GM12891 (cell line): ENCODE data around the gene VPS35L.

ENCODE experiments used
- DNase-seq: peaks from one replicate; pipeline ENCODE4 v3.0.0; 2011; ENCODE audit warnings: low spot score; ENCODE audit not compliant: insufficient read length
- FAIRE-seq: peaks from 2 replicates; lab custom pipeline; 2011; peaks lifted over from hg19 to GRCh38; lab: Jason Lieb, UNC
- PAX5 ChIP-seq: IDR thresholded peaks from 2 replicates; pipeline ENCODE4 v1.6.1; 2011; ENCODE audit warnings: low read length, moderate library complexity, mild to moderate bottlenecking; ENCODE audit not compliant: insufficient read depth, severe bottlenecking
- POLR2A ChIP-seq: IDR thresholded peaks from 2 replicates; pipeline ENCODE4 v1.6.1; 2011; ENCODE audit warnings: low read depth, low read length, control low read depth
- POLR2AphosphoS5 ChIP-seq: IDR thresholded peaks from 2 replicates; pipeline ENCODE4 v1.6.1; 2011; ENCODE audit warnings: low read depth, low read length, control low read depth
- POU2F2 ChIP-seq: IDR thresholded peaks from 2 replicates; pipeline ENCODE4 v1.6.1; 2011; ENCODE audit warnings: low read depth, mild to moderate bottlenecking, control low read depth, low read length, moderate library complexity
- SPI1 ChIP-seq: IDR thresholded peaks from 2 replicates; pipeline ENCODE4 v1.6.1; 2011; ENCODE audit warnings: low read depth, low read length, control low read depth
- TAF1 ChIP-seq: IDR thresholded peaks from 2 replicates; pipeline ENCODE4 v1.6.1; 2011; ENCODE audit warnings: low read depth, low read length, control low read depth

VPS35L gene

GRCh38 chr16:19688396-19689024, 133.0 kb downstream of the VPS35L start:
- DNase-seq (no peak), FAIRE-seq (no peak)
- TF ChIP-seq SPI1 (no peak), PAX5 (no peak)

GRCh38 chr16:19689342-19689741, 133.8 kb downstream of the VPS35L start:
- no peak for FAIRE-seq
- DNase-seq, result no peak
- TF ChIP-seq TAF1 (no peak), POLR2A (no peak), POLR2AphosphoS5 (no peak), SPI1 (no peak), POU2F2 (no peak), PAX5 (no peak)

DNA sequence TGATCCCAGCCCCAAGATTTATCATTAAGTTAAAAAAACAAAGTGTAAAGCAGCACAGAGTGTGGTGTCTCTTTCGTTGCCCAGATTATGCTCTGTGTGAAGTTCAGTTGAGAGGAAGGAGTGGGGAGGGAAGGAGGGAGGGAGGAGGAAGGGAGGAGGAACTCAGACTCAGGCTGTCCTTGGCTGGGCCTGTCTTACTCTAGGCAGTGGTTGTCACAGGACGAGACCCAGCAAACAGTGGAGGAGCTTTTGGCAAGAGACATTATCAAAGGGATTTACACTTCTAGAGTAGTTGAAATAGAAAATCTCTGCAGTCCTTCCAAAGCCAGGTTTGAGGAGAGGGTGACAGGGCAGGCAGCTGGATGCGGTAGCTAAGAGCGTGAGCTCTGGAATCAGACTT, 134.7 kb downstream of the VPS35L start:
- FAIRE-seq (no peak), DNase-seq (no peak)
- TF ChIP-seq POLR2AphosphoS5 (no peak), POLR2A (no peak), POU2F2 (no peak)

GRCh38 chr16:19691161-19691711, 135.7 kb downstream of the VPS35L start:
- DNase-seq (no peak), FAIRE-seq (no peak)

GRCh38 chr16:19694989-19695388, 139.5 kb downstream of the VPS35L start:
- TF ChIP-seq PAX5 (no peak), POLR2AphosphoS5 (no peak)
- FAIRE-seq, result no peak
- DNase-seq, result no peak

More at GRCh38 chr16:19691161-19691711, 135.7 kb downstream of the VPS35L start:
- TF ChIP-seq POU2F2 (no peak), POLR2A (no peak), PAX5 (no peak), POLR2AphosphoS5 (no peak), TAF1 (no peak), SPI1 (no peak)

DNA sequence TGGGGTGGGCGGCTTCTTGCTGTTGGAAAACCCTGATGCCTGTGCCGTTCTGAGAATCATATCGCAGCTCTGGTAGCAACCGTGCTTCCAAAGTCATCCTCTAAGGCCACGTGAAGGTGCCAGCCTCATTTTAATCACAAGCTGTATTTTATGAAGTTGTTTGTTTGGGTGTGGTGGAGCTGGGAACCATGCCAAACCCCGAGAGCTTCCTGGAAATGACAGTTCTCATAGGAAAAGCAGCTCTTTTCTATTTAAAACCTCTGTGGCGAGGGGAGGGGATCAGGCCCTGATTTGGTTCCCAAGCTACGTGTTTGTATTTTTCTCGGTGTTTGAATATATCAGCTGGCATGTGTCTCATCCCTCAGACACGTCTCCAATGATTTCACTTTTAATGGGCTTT, 140.8 kb downstream of the VPS35L start:
- FAIRE-seq (no peak), DNase-seq (no peak)
- no peak for TF ChIP-seq PAX5
- no peak for TF ChIP-seq SPI1
- TF ChIP-seq POLR2A, result no peak
- no peak for TF ChIP-seq POLR2AphosphoS5
- no peak for TF ChIP-seq TAF1
- TF ChIP-seq POU2F2, result no peak

DNA sequence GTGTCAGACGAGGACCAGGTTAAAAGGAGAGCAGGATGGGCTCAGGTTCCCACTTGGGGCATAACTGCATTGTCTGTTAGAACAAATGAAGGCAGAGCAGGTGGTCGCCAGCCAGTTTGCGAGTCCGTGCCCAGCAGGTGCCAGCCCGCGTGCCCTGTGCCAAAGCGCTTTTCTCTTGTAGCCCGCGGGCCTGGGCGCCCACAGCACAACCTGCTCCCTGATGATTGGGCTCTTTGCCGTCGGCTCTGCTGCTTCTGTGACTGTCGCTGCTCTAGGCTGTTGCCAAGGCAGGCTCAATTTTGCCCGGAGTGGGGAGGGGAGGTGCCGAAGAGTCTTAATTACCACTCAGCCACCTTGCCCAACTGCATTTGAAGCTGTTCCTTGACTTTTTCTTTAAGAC, 141.5 kb downstream of the VPS35L start:
- TF ChIP-seq TAF1, result no peak
- no peak for TF ChIP-seq POLR2AphosphoS5
- TF ChIP-seq POU2F2, result no peak
- no peak for TF ChIP-seq SPI1
- no peak for TF ChIP-seq POLR2A
- TF ChIP-seq PAX5, result no peak
- no peak for FAIRE-seq
- DNase-seq, result no peak

DNA sequence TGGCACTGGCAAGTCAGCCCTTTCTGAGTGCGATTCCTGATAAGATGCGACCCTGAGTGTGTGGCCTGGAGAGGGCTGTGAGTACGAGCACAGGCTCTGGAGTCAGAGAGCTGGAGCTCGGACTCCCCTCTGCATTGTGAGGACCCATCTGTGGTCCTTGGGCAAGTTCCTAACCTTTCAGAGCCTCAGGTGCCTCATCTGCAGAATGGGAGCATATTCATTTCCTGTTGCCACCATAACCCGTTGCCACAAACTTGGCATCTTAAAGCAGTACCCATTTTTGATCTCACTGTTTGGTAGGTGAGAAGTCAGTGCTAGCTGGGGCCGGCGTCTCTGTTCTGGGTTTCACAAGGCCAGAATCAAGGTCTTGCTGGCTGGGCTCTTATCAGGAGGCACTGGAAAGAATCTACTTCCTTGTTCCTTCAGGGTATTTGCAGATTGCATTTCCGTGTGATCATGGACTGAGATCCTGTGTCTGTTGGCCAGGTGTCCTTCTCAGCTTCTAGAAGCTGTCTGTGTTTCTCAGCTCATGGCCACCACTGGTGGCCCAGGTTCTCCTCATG, 142.3 kb downstream of the VPS35L start:
- no peak for DNase-seq
- FAIRE-seq, result no peak
- TF ChIP-seq POLR2A, result no peak; the same call in 1 of the 2 replicates
- TF ChIP-seq PAX5, result no peak
- TF ChIP-seq POLR2AphosphoS5, result no peak

- DNase-seq (no peak), FAIRE-seq (no peak)
- TF ChIP-seq POLR2AphosphoS5 (no peak), SPI1 (no peak), TAF1 (no peak), POU2F2 (no peak), PAX5 (no peak), POLR2A (no peak)
Measured at GRCh38 chr16:19698480-19699465, 143.3 kb downstream of the VPS35L start.
